GM18505 (cell line): Measurements from ENCODE around the gene NDST1.

Experiments
- ATAC-seq: cut with Tn5 transposase; IDR thresholded peaks from one replicate; pipeline ENCODE4 v1.9.1; 2021; ENCODE audit not compliant: unreplicated experiment
- POLR2A ChIP-seq: IDR thresholded peaks from 4 replicates; pipeline ENCODE4 v1.6.1; 2011; ENCODE audit warnings: borderline replicate concordance; ENCODE audit not compliant: insufficient read depth, insufficient read length; ENCODE audit errors: extremely low read depth

NDST1 gene

GRCh38 chr5:150599281-150599680 is 91.3 kb downstream of the NDST1 start:
- ATAC-seq = no peak
- no peak for TF ChIP-seq POLR2A

GRCh38 chr5:150599917-150600511 is 92.1 kb downstream of the NDST1 start:
- no peak for ATAC-seq
- no peak for TF ChIP-seq POLR2A

DNA sequence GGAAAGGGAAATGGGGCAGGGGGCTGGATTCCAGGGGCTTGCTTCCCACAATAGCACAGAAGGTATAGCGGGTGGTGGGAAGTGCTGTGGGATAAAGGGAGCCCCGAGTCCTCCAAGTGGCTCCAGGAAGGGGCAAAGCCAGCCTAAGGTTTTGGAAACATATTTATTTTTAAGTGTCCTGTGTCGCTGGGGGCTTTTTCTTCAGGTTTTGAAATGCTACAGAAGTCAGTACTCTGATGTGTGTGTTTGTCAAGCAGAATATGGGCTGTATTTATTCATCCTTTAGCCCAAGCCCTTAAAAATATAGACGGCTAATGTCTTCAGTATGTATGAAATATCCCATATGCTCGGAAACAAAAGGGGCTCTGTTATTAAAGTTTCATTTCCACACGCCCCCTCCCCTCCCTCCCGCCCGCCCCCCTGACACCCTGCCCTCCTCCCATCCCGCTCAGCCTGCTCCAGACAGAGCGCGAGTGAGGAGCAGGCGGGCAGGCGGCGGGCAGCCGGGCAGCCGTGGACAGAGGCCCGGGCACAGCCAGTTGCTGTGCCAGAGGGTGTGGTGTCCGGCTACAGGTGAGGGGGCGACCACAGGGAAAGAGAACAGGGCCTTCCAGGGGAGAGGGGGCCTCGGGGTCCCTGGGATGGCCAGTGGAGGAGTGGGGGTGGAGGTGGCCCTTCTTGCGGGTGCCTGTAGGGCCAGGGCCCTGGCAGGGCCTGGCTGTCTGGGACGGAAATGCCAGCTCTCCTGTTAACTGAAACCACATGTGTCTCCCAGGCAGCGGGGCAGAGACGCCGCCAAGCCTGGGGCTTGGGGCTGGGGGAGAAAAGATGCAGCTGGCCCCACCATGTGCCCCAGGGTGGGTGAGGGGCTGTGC is 92.9 kb downstream of the NDST1 start:
- ATAC-seq = no peak

DNA sequence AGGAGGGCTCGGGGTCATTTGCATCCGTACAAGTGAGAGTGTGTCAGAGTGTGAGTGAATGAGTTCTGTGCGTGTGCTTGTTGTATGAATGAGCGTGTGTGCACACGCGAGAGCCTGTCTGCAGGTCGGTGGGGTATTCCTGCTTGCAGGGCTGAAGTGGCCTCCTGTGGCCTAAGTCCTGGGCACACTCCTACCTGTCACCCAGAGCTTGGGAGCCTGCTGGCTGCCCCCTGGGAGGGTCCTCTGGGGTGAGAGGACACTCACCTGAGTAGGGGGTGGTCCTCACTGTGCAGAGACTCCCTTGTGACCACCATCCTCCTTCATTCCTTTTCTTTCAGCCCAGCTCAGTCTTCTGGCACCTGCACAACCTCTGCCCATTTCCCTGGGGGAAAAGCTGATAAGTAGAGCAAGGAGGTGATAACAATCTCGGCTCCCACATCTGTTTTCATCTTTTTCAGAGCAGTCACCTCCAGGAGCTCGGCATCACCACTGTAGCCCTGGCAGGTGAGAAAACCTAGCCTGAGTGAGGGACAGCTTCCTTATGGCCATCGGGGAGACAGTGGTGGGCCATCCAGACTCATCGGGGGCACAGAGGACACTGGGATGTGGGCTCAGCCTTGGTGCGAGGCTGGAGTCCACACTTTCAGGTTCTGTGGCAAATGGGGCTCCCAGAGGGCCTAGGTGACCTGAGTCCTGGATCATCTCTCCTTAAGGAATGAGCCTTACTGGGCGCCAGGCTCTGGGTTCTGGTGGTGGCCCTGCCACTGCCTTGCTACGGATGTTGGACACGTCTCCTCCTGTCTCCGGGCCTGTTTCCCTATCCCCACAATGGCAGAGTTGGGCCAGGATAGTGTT is 93.8 kb downstream of the NDST1 start:
- ATAC-seq = no peak
- TF ChIP-seq POLR2A = no peak

More for the DNA sequence above, 92.9 kb downstream of the NDST1 start:
- no peak for TF ChIP-seq POLR2A

GRCh38 chr5:150603052-150603451 is 95.1 kb downstream of the NDST1 start:
- TF ChIP-seq POLR2A = no peak
- ATAC-seq = no peak

DNA sequence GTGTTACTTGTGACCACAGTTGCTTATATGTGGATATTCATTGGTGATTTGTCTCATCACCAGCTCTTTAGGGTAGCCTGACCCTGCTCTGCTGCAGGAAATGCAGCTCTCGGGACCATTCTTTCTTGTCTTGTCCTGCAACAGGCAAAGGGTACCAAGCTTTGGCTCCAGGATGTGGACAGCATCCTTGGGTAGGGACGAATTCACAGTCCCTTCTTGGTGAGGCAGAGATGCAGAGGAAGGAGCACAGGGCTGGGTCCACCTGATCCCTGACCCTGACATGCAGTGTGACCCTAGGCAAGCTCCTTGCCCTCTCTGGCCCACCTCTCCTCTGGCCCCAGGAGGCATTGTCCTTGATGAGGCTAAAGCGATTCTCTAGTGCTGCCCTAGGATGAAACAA is 95.6 kb downstream of the NDST1 start:
- no peak for ATAC-seq
- TF ChIP-seq POLR2A = no peak

- TF ChIP-seq POLR2A = no peak
- no peak for ATAC-seq
Observed at GRCh38 chr5:150604010-150604409, 96.1 kb downstream of the NDST1 start.

- TF ChIP-seq POLR2A = no peak
- ATAC-seq = no peak
Observed at GRCh38 chr5:150604894-150605440, 97.0 kb downstream of the NDST1 start.

- ATAC-seq = no peak
- no peak for TF ChIP-seq POLR2A
Observed at GRCh38 chr5:150605546-150605945, 97.6 kb downstream of the NDST1 start.

GRCh38 chr5:150606476-150606875 is 98.5 kb downstream of the NDST1 start:
- no peak for ATAC-seq
- no peak for TF ChIP-seq POLR2A

DNA sequence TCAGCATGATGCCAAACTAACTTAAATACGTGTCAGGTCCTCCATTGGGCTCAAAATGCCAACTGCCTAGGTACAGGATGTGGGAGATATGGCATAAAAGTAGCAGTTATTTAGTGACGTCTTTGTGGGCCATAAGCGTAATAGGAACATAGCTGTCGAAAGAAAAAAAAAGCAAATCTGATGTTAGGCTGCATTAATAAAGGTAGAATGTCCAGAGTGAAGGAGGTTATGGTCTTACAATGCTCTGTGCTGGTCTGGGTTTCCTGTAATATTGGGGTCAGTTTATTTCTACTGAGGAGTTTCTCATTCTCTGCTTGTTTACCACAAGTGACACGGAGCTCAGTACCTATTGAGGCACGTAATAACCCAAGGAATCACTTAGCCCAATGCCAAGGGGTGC is 99.2 kb downstream of the NDST1 start:
- no peak for TF ChIP-seq POLR2A
- no peak for ATAC-seq
